Measurements from ENCODE around the gene PTPRT.

DNA sequence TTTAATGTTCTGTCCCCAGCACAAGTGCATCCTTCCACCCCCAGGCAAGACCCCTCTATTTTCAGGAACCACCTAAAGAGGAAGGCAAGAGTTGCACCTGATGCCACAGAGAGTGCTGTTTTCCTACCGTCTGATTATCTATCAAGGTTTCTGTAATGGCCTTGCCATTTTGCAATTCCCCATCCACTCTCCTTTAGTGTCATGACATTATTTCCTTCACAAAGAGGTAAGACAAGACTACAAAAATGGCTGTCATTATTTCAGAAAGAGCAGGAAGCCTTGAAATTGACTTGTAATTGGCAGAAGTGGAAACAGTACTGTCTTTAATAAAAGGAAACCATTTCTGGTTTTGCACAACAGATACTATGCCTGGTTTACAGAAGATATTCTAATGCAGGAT lies 426.7 kb downstream of the PTPRT start:
- TF ChIP-seq EZH2phosphoT487 (IDR thresholded peaks at IDR 0.05; ENCODE audit: borderline replicate concordance) (no peak), POLR2A (IDR thresholded peaks at IDR 0.05; ENCODE audit: borderline replicate concordance, extremely low read depth, insufficient read depth, insufficient read length) (no peak), YY1 (IDR thresholded peaks at IDR 0.05; ENCODE audit: extremely low read depth, insufficient replicate concordance, low read depth, low read length) (no peak), POLR2AphosphoS5 (IDR thresholded peaks at IDR 0.05; ENCODE audit: low read depth, low read length) (no peak), ZFX (IDR thresholded peaks at IDR 0.05) (no peak), JUND (IDR thresholded peaks at IDR 0.05) (no peak)
- TF ChIP-seq, protein P1, sequence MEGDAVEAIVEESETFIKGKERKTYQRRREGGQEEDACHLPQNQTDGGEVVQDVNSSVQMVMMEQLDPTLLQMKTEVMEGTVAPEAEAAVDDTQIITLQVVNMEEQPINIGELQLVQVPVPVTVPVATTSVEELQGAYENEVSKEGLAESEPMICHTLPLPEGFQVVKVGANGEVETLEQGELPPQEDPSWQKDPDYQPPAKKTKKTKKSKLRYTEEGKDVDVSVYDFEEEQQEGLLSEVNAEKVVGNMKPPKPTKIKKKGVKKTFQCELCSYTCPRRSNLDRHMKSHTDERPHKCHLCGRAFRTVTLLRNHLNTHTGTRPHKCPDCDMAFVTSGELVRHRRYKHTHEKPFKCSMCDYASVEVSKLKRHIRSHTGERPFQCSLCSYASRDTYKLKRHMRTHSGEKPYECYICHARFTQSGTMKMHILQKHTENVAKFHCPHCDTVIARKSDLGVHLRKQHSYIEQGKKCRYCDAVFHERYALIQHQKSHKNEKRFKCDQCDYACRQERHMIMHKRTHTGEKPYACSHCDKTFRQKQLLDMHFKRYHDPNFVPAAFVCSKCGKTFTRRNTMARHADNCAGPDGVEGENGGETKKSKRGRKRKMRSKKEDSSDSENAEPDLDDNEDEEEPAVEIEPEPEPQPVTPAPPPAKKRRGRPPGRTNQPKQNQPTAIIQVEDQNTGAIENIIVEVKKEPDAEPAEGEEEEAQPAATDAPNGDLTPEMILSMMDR (IDR thresholded peaks at IDR 0.05 in 2 of 3, conservative IDR thresholded peaks at IDR 0.05 in 1 of 3; ENCODE audit: borderline replicate concordance in 1 of 3, insufficient read depth in 1 of 3, low read depth in 2 of 3, low read length in 2 of 3) = no peak
- TF ChIP-seq, protein P2, sequence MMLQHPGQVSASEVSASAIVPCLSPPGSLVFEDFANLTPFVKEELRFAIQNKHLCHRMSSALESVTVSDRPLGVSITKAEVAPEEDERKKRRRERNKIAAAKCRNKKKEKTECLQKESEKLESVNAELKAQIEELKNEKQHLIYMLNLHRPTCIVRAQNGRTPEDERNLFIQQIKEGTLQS (IDR thresholded peaks at IDR 0.05) = no peak
- TF ChIP-seq, protein P3, sequence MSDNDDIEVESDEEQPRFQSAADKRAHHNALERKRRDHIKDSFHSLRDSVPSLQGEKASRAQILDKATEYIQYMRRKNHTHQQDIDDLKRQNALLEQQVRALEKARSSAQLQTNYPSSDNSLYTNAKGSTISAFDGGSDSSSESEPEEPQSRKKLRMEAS (IDR thresholded peaks at IDR 0.05) = no peak

Data from HCT116 (cell line).